Ovary (tissue), 9 donors: Measurements from ENCODE around the gene UST. TPM values are rescaled to one million over a fixed set of nuclear protein-coding genes. Genes with fewer than 3 reads are reported as not detected.

Experiments
- DNase-seq, 5 donors: peaks; one replicate each; pipeline ENCODE4 v3.0.0-alpha.2; 2019 to 2020
- H3K27ac ChIP-seq, 2 donors: fragments of 200-600 bp; one replicate each; pipeline versions ENCODE4 v1.5.1 to v1.8.0; 2019 to 2022
- H3K27me3 ChIP-seq: fragments of 200-600 bp; one replicate; pipeline ENCODE4 v1.8.0; 2022
- H3K36me3 ChIP-seq: fragments of 200-600 bp; sonication (generic); one replicate; pipeline ENCODE4 v1.5.1; 2019
- H3K4me1 ChIP-seq: one replicate; pipeline ENCODE4 v1.8.1; 2013; ENCODE audit warnings: mild to moderate bottlenecking, moderate library complexity; ENCODE audit not compliant: insufficient read depth
- H3K4me3 ChIP-seq: fragments of 200-600 bp; sonication (generic); one replicate; pipeline ENCODE4 v1.5.1; 2017
- H3K9me3 ChIP-seq, 2 donors: fragments of 200-600 bp in 1 of 2; sonication (generic) in 1 of 2; one replicate each; pipeline versions ENCODE4 v1.5.1 to v1.8.1; 2013 to 2019; ENCODE audit warnings: mild to moderate bottlenecking in 1 of 2, moderate library complexity in 1 of 2
- EP300 ChIP-seq: sonication (generic); formaldehyde crosslinking; IDR thresholded peaks from one replicate; pipeline ENCODE4 v1.6.1; 2017; ENCODE audit warnings: antibody characterized with exemption
- POLR2A ChIP-seq: fragments of 450-650 bp; IDR thresholded peaks from one replicate; pipeline ENCODE4 v1.6.1; 2017; ENCODE audit warnings: antibody characterized with exemption, mild to moderate bottlenecking, moderate library complexity
- WGBS, 3 donors: extraction: QIAGEN DNeasy Blood & Tissue Kit in 1 of 3; methylation state at CpG; one replicate each; pipeline versions ENCODE4 v1.1.5 to v1.1.7; 2013 to 2017; 5-methylcytosine and 5-hydroxymethylcytosine counted together
- intact Hi-C, 4 donors: fragments of 100-400 bp; cut with DNase I; formaldehyde crosslinking; loops; one replicate each; pipeline versions ENCODE4 v1.11.0 to v1.15.1; 2022 to 2023
- polyA plus RNA-seq, 2 donors: library from polyadenylated mRNA; stranded (reverse); fragments of 200-250 nt in 1 of 2; fragments of 350-450 nt in 1 of 2; fragmentation: Illumina TruSeq in 1 of 2; extraction: RNeasy Lipid Tissue Mini Kit (QIAGEN cat#74804) in 1 of 2; gene quantifications; one replicate each; pipeline ENCODE4 v1.2.3, GENCODE V29; 2013 to 2014
- total RNA-seq, 7 donors: library from RNA; depleted of rRNA in 2 of 7; stranded (reverse); fragments of >200 nt in 2 of 7; fragmentation: NEBNext Ultra II Directional in 3 of 7; extraction: Animal tissue kit (Norgen Biotek cat#: 25700) in 3 of 7; gene quantifications; one replicate each; pipeline versions ENCODE4 v1.1.0 to v1.2.4, GENCODE V29; 2016 to 2023
- TF ChIP-seq, protein P1 (sequence below), 3 donors: fragments of 450-650 bp in 2 of 3; fragments of 200-600 bp in 1 of 3; IDR thresholded peaks; one replicate each; pipeline versions ENCODE4 v1.5.1 to v1.8.0; 2016 to 2022; ENCODE audit warnings: antibody characterized with exemption in 3 of 3, mild to moderate bottlenecking in 1 of 3
- donor health status: DM: no; HTN: no; CAD: no; lungs with moderate emphysema.
- donor health status: DM: no; HTN: no; CAD: no.
- donor health status: Bipolar disorder and iron deficiency.
- donor health status: DM: yes; HTN: yes; CAD: no.
- donor health status: DM: no; HTN: no; CAD: no.
- donor health status: DM: yes; HTN: yes; CAD: no.

Gene UST
- total and polyA plus RNA-seq, 9 donors, result 11.8 to 20.1 (median 16.5) TPM

DNA sequence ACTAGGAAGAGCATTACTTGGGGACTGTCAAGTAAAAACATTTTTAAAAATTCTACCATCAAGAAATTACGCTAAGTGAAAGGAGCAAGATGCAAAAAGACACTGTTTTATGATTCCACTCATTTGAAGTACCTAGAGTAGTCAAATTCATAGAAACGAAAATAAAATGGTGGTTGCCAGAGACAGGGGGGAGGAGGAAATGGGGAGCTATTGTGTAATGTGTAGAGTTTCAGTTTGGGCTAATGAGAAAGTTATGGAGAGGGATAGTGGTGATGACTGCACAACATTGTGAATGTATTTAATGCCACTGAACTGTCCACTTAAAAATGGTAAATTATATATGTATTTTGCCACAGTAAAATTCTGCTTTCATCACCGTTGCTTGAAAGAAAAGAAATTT, 83.8 kb downstream of the UST start:
- no peaks in the 10 kb centered on the region for H3K27me3 ChIP-seq
- no peak overlapping the region for H3K4me3 ChIP-seq
- intact Hi-C loops, result no loop called here
- TF ChIP-seq POLR2A, result no peak
- TF ChIP-seq EP300, result no peak
- TF ChIP-seq, protein P1, sequence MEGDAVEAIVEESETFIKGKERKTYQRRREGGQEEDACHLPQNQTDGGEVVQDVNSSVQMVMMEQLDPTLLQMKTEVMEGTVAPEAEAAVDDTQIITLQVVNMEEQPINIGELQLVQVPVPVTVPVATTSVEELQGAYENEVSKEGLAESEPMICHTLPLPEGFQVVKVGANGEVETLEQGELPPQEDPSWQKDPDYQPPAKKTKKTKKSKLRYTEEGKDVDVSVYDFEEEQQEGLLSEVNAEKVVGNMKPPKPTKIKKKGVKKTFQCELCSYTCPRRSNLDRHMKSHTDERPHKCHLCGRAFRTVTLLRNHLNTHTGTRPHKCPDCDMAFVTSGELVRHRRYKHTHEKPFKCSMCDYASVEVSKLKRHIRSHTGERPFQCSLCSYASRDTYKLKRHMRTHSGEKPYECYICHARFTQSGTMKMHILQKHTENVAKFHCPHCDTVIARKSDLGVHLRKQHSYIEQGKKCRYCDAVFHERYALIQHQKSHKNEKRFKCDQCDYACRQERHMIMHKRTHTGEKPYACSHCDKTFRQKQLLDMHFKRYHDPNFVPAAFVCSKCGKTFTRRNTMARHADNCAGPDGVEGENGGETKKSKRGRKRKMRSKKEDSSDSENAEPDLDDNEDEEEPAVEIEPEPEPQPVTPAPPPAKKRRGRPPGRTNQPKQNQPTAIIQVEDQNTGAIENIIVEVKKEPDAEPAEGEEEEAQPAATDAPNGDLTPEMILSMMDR (IDR thresholded peaks at IDR 0.05), result no peak
- H3K9me3 ChIP-seq, result no peaks in the 10 kb centered on the region
- WGBS, 3 donors, result 89 to 94% (median 92%) methylated on average over 3 of the region's 3 CpGs
- no peaks in the 10 kb centered on the region for H3K36me3 ChIP-seq
- H3K4me1 ChIP-seq, result peaks cover 2% of the 10 kb centered on the region
- H3K27ac ChIP-seq, result no peak overlapping the region
- DNase-seq, result no peak

DNA sequence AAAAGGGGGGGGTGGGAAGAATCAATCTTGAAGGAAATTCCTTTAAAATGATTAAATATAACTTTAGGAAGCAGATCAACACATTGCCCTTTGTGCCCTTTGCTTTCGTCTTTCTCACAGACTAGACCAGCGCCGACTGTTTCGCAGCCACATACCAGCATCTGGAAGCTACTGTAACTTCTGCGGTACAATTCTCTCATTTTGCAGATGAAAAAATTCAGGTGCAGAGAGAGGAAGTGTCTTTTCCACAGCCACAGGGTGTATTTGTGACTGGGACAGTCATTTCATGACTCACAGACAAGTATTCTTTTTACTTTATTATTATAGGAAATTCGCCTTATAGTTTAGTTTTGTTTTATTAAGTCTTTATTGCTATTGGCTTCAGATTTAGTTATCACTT, 84.2 kb downstream of the UST start:
- WGBS, 3 donors, result 92 to 96% (median 92%) methylated on average over 6 of the region's 6 CpGs
- H3K27me3 ChIP-seq, result no peaks in the 10 kb centered on the region
- H3K27ac ChIP-seq, result no peak overlapping the region
- no peaks in the 10 kb centered on the region for H3K9me3 ChIP-seq
- H3K4me3 ChIP-seq, result no peak overlapping the region
- no peak for DNase-seq
- no peaks in the 10 kb centered on the region for H3K36me3 ChIP-seq
- TF ChIP-seq EP300, result no peak
- H3K4me1 ChIP-seq, result peaks cover 2% of the 10 kb centered on the region
- intact Hi-C loops, result no loop called here

GRCh38 chr6:148831531-148831930, 84.7 kb downstream of the UST start:
- intact Hi-C loops, result no loop called here
- DNase-seq, result no peak
- WGBS, 3 donors, result 56 to 78% (median 59%) methylated on average over 5 of the region's 5 CpGs

GRCh38 chr6:148835920-148836441, 89.2 kb downstream of the UST start:
- TF ChIP-seq, protein P1 (IDR thresholded peaks at IDR 0.05), result no peak
- intact Hi-C loops, result loop anchor here in 1 of 4 donors (5.0 kb wide), 1 partner anchor 96 kb away; no protein-coding TSS in a partner anchor
- Histone ChIP-seq H3K27ac (no peak overlapping the region), H3K27me3 (no peaks in the 10 kb centered on the region), H3K9me3 (no peaks in the 10 kb centered on the region), H3K36me3 (no peaks in the 10 kb centered on the region), H3K4me3 (no peak overlapping the region), H3K4me1 (peaks cover 2% of the 10 kb centered on the region)
- DNase-seq, result no peak
- 18 to 26% (median 22%) methylated on average over 7 of the region's 7 CpGs for WGBS, 3 donors

More at GRCh38 chr6:148831531-148831930, 84.7 kb downstream of the UST start:
- no peak for TF ChIP-seq EP300
- TF ChIP-seq, protein P1 (IDR thresholded peaks at IDR 0.05), result no peak
- no peak for TF ChIP-seq POLR2A
- no peak overlapping the region for H3K4me3 ChIP-seq
- no peaks in the 10 kb centered on the region for H3K9me3 ChIP-seq
- no peaks in the 10 kb centered on the region for H3K27me3 ChIP-seq
- peaks cover 2% of the 10 kb centered on the region for H3K4me1 ChIP-seq
- no peak overlapping the region for H3K27ac ChIP-seq
- no peaks in the 10 kb centered on the region for H3K36me3 ChIP-seq

GRCh38 chr6:148836751-148837150, 89.9 kb downstream of the UST start:
- WGBS, 3 donors, result 93 to 95% (median 94%) methylated on average over 2 of the region's 2 CpGs
- H3K27me3 ChIP-seq, result no peaks in the 10 kb centered on the region
- TF ChIP-seq, protein P1 (IDR thresholded peaks at IDR 0.05), result no peak
- TF ChIP-seq POLR2A, result no peak
- no peak for DNase-seq
- H3K27ac ChIP-seq, result no peak overlapping the region
- H3K4me3 ChIP-seq, result no peak overlapping the region
- H3K4me1 ChIP-seq, result peaks cover 2% of the 10 kb centered on the region
- intact Hi-C loops, result loop anchor here in 1 of 4 donors (5.0 kb wide), 1 partner anchor 96 kb away; no protein-coding TSS in a partner anchor
- no peaks in the 10 kb centered on the region for H3K36me3 ChIP-seq
- no peaks in the 10 kb centered on the region for H3K9me3 ChIP-seq
